ENCODE data around the gene BRD1. TPM values are rescaled to one million over a fixed set of nuclear protein-coding genes. Genes with fewer than 3 reads are reported as not detected.

Gene BRD1
- total RNA-seq, 1 experiment from 2014 or later, result 28.1 TPM

DNA sequence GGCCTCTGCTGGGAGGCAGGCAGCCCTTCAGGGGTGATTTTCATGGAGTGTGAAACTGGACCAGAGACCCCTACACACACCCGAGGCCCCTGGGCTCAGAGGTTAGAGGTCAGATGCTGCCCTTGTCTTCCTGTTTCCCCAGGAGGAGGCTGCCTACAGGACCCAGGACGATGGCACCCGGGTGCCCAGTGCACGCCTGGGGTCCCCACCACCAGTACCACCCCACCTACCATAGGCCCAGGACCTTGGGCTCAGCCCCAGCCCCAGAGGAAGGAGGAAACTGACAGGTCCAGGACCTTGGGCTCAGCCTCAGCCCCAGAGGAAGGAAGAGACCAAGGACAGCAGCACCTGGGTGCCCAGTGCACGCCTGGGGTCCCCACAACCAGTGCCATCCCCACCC is 79.2 kb downstream of the BRD1 start:
- in situ Hi-C loops (cut with HindIII; ENCODE audit: low pct_unique_long_range_greater_than_20kb, low sequenced_read_pairs), result no loop called here
- no peak for DNase-seq (ENCODE audit: low read depth)

DNA sequence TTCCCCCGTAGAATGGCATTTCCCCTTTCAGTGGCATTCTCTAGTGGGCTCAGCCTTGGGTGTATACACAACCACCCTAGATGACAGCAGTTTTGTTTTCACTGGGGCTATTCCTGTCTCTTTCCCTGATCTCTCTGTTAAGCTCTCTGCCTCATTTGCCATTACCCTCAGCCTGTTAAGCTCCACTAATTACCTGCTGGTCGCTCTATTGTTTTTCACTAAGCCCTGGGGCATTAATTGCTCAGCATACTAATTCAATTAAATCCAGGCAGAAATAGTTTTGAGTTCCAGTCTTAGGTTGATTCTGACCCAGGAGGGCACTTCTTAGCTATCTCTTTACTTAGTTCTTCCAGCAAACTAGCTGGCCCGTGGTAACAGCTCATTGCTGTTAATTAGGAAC is 80.0 kb downstream of the BRD1 start:
- in situ Hi-C loops (cut with HindIII; ENCODE audit: low pct_unique_long_range_greater_than_20kb, low sequenced_read_pairs), result no loop called here
- no peak for DNase-seq (ENCODE audit: low read depth)

DNA sequence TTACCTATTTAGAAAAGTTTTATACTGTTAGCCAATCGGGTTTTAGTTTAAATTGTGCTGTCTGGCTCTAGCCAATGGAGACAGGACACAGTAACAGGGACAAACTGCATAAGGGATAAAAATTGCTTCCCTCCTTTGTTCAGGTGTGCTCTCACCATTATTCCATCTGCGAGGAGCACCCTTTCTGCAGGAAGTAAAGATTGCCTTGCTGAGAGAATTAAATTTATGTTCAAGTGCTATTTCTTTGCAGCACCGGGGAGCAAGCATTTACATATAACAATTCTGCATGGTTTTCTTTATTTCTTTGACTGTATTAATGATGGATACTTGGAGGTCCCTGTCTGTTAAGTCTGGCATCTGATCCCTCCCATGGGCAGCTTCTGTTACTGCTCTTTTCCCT is 80.5 kb downstream of the BRD1 start:
- in situ Hi-C loops (cut with HindIII; ENCODE audit: low pct_unique_long_range_greater_than_20kb, low sequenced_read_pairs), result no loop called here

DNA sequence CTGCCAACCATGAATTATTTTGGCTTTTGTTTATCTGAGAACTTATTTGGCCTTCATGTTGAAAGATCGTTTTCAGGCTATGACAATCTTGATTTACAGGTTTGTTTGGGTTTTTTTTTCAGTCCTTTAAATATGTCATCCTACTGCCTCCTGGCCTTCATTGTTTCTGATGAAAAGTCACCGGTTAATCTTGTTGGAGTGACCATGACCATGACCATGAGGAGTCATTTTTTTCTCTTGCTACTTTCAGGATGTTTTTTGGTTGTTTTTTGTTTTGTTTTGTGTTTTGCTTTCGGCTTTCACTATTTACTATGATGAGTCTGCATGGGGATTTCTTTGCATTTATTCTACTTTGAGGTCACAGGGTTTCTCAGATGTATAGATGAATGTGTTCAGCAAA is 81.6 kb downstream of the BRD1 start:
- in situ Hi-C loops (cut with HindIII; ENCODE audit: low pct_unique_long_range_greater_than_20kb, low sequenced_read_pairs), result no loop called here
- DNase-seq (ENCODE audit: low read depth), result no peak

More for the DNA sequence above, 80.5 kb downstream of the BRD1 start:
- no peak for DNase-seq (ENCODE audit: low read depth)

DNA sequence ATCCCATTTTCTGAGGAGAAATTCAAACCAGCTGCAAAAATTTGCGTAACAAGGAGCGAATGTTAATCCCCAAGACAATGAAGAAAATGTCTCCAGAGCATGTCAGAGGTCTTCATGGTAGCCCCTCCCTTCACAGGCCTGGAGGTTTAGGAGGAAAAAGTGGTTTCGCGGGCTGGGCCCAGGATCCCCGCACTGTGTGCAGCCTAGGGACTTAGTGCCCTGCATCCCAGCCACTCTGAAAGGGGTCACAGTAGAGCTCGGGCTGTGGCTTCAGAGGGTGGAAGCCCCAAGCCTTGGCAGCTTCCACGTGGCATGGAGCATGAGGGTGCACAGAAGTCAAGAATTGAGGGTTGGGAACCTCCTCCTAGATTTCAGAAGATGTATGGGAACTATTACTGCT is 87.4 kb downstream of the BRD1 start:
- in situ Hi-C loops (cut with HindIII; ENCODE audit: low pct_unique_long_range_greater_than_20kb, low sequenced_read_pairs), result no loop called here
- no peak for DNase-seq (ENCODE audit: low read depth)

DNA sequence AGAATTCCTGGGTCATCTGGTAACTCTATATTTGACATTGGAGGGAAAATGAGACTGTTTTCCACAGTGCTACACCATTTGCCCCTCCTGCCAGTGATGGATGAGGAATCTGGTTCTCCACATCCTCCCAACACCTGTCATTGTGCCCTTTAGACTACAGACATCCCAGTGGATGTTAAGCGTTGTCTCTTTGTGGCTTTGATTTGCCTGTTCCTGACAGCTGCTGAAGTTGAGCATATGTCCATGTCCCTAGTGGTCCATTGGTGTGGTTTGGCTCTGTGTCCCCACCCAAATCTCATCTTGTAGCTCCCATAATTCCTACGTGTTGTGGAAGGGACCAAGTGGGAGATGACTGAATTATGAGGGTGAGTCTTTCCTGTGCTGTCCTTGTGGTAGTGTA is 88.5 kb downstream of the BRD1 start:
- in situ Hi-C loops (cut with HindIII; ENCODE audit: low pct_unique_long_range_greater_than_20kb, low sequenced_read_pairs), result no loop called here

DNA sequence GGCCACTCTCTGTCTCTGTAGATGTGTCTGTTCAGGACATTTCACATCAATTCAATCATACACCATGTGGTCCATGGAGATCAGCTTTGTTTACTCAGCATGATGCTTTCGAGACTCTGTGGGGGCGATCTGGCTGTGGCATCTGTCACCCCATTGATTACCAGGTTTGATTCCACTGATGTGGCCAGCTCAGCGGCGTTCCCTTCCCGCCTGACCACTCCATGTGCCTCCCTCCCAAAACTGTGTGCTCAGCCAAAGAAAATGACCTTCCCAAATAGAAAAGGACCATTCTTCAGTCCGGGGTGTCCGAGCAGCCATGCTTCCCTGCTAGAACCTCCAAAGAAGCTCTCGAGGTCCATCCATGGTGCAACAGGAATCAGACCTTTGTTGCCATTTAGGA is 89.1 kb downstream of the BRD1 start:
- in situ Hi-C loops (cut with HindIII; ENCODE audit: low pct_unique_long_range_greater_than_20kb, low sequenced_read_pairs), result no loop called here
- DNase-seq (ENCODE audit: low read depth), result no peak

More for the DNA sequence above, 88.5 kb downstream of the BRD1 start:
- DNase-seq (ENCODE audit: low read depth), result no peak

DNA sequence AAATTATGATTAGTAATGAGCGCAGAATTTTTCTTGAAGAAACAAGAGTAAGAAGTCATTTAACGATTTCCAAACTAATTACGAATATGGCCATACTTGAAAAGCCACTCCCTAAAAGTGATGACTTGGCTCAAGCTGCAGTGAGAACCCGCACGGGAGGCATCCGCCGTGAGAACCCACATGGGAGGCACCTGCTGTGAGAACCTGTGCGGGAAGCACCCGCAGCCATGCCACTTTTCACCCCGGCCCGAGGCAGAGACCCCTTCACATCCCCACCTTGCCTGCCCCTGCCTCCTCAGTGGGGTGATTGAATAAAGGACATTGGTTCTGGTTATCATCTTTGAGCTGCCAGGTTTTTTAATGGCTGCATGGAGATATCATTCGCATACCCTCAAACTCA is 89.7 kb downstream of the BRD1 start:
- DNase-seq (ENCODE audit: low read depth), result no peak
- in situ Hi-C loops (cut with HindIII; ENCODE audit: low pct_unique_long_range_greater_than_20kb, low sequenced_read_pairs), result no loop called here

DNA sequence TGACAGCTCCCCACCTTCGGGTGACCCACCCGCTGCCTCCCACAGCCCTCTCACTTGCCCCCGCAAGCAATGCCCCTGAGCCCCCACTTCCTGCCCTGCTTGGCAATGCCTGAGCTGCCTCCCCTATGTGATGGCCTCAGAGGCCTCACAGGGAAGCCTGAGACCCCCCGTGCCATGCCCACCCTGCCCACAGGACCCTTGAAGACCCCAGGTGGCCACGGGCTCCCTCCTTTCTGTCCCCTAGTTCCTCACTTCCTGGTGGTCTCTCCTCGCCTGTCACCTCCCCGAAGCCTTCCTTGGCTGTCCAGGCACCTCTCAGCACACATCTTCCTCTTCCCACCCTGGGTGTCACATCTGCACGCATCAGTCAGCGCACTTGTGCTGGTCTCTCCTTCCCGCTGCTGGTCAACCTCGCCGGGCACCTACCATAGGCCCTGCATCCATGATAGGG is 90.5 kb downstream of the BRD1 start:
- in situ Hi-C loops (cut with HindIII; ENCODE audit: low pct_unique_long_range_greater_than_20kb, low sequenced_read_pairs), result no loop called here
- DNase-seq (ENCODE audit: low read depth), result no peak

DNA sequence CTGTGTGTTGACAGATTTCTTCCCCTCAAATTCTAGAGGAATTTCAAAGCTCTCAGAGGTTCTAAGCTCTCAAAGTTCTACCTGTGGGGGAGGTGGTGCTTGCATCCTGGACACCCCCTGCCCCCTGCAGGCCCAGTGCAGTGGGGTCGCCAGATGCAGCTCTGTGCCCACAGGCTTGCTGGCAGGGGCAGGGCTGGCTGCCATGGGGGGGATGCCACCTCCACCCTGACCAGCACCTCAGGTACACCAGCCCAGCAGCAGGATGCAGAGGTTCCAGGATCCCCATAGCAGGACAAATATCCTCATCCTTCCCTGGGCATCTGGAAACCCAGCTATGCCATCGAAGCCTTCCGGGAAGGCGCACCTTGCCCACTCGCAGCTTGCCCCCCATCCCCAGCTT is 91.1 kb downstream of the BRD1 start:
- in situ Hi-C loops (cut with HindIII; ENCODE audit: low pct_unique_long_range_greater_than_20kb, low sequenced_read_pairs), result no loop called here
- no peak for DNase-seq (ENCODE audit: low read depth)

DNA sequence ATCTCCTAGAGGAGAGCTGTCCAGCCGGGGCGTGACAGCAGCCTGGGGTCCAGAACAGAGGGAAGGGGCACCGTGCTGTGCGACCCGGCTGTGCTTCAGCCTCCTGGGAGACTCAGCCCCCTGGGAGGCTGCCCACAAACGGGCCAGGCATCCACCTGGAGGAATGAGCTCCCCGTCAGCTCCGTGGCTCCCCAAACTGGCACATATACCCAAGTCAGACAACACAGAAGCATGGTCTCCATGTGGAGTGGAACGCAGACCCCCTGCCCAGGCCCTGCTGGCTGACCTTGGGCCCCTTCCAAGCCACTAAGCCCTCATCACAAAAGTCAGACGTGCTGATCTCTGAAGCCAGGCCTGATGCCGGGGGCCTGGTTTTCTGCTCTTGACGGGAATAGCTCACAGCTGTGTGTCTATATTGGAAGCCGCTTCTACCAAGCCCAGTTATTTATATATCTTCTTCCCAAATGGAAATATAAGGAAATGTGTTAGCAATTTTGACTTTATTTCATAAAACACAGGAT is 91.7 kb downstream of the BRD1 start:
- in situ Hi-C loops (cut with HindIII; ENCODE audit: low pct_unique_long_range_greater_than_20kb, low sequenced_read_pairs), result no loop called here
- DNase-seq (ENCODE audit: low read depth), result no peak

DNA sequence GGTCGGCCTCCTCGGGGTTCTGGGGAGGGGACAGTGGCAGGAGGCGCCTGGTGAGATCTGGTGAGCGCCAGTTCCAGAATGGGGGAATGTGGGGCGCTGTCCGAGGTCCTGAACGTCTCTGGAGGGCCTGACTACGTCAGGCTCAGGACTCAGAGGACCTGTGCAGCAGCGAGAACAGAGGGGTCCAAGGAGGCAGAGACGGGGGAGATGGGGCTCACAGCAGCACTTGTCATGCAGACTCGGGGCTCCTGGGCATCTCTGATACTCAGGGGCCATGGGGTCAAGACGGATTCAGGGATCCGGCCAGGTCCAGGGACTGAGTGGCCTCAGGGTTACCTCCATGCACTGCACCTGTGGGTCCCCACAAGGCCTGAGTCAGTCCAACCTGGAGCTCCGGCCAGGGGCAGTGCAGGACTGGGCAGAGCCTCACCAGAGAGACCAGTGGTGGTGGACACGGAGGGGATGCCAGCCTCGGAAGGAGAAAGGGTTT is 92.2 kb downstream of the BRD1 start:
- DNase-seq (ENCODE audit: low read depth), result peak; percentile 22
- in situ Hi-C loops (cut with HindIII; ENCODE audit: low pct_unique_long_range_greater_than_20kb, low sequenced_read_pairs), result no loop called here

DNA sequence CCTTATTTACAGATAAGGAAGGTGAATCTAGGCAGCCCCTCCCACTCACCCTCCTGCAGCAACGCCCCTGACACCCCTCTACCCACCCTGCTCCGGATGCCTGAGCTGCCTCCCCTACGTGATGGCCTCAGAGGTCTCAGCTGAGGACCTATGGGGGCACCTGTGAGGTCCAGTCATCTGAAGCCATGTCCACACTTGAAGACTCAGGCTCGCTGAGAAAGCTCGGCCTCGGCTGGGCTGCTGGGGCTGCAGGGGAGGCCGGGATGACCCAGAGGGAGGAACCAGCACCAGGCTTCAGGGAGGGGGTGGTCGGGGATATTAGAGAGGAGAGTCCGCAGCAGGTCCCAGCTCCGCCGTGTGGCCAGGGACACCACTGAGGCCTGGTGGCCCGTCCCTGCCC is 92.8 kb downstream of the BRD1 start:
- in situ Hi-C loops (cut with HindIII; ENCODE audit: low pct_unique_long_range_greater_than_20kb, low sequenced_read_pairs), result no loop called here
- no peak for DNase-seq (ENCODE audit: low read depth)

DNA sequence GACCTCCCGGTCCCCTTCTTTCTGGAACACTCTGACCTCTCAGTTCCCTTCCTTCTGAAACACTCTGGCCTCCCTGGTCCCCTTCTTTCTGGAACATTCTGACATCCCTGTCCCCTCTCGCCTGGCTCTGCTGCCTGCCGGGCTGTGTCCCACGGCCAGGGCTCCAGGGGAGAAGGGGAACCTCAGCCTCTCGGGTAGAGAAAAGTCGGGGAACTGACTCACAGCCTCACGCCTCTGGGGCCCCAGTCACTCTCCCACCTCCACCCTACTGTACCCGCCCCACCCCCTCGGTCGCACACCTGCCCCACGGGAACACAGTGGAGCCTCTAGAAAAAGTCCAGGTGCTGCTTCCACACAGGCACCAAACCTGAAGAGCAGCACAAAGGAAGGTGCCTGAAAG is 93.3 kb downstream of the BRD1 start:
- DNase-seq (ENCODE audit: low read depth), result no peak
- in situ Hi-C loops (cut with HindIII; ENCODE audit: low pct_unique_long_range_greater_than_20kb, low sequenced_read_pairs), result no loop called here

DNA sequence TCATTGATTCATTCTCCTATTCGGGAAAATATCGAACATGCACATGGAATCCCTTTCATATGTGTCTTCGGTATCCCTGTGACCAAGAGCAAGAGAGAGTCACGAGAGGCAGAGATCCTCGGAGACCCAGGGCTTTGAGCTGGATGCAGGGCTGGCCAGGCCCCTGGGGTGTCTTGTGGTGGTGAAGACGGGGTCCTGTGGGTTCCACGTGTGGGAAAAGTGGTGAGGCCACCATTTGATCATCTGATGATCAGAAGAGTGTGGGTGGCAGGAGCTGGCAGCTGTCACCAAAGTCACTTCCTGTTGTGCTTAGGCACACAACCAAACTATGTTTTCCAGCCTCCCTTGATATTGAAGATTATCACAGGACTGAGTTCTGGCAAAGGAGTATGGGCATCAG is 94.0 kb downstream of the BRD1 start:
- DNase-seq (ENCODE audit: low read depth), result no peak
- in situ Hi-C loops (cut with HindIII; ENCODE audit: low pct_unique_long_range_greater_than_20kb, low sequenced_read_pairs), result no loop called here

DNA sequence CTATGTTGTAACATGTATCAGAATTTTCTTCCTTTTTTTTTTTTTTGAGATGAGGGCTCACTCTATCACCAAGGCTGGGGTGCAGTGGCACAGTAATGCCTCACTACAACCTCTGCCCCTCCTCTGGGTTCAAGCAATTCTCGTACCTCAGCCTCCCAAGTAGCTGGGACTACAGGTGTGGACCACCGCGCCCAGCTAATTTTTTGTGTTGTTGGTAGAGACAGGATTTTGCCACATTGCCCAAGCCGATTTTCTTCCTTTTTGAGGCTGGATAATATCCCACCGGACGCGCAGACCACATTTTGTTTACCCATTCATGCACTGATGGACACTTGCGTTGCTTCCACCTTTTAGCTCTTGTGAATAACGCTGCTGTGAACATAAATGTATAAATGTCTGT is 97.0 kb downstream of the BRD1 start:
- DNase-seq (ENCODE audit: low read depth), result no peak
- in situ Hi-C loops (cut with HindIII; ENCODE audit: low pct_unique_long_range_greater_than_20kb, low sequenced_read_pairs), result no loop called here

DNA sequence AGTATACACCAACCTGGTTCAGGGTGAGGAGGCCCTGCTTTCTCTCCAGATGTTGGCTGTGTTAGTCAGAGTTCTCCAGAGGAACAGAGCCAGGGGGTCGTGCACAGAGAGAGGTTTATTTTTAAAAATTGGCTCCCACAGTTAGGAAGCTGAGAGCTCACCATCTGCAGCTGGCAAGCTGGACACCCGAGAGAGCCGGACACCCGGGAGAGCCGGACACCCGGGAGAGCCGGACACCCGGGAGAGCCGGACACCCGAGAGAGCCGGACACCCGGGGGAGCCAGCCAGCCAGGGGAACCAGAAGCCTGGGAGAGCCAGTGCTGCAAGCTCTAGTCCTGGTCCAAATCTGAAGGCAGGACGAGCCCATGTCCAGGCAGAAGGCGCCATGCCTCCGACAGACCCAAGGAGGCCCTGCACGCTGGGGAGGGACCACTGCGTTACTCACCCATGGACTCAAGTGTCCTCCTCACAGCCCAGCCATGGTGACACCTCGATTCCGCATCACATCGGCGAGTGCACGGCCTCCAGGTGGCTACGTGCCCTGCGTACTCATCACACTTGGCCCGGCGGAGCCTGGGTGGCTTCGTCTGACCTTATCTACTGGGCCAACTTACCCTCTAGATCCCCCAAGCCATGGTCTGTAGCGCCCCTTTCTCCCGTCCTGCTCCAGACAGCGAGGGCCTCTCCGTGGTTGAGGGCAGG is 99.0 kb downstream of the BRD1 start:
- in situ Hi-C loops (cut with HindIII; ENCODE audit: low pct_unique_long_range_greater_than_20kb, low sequenced_read_pairs), result no loop called here
- no peak for DNase-seq (ENCODE audit: low read depth)

DNA sequence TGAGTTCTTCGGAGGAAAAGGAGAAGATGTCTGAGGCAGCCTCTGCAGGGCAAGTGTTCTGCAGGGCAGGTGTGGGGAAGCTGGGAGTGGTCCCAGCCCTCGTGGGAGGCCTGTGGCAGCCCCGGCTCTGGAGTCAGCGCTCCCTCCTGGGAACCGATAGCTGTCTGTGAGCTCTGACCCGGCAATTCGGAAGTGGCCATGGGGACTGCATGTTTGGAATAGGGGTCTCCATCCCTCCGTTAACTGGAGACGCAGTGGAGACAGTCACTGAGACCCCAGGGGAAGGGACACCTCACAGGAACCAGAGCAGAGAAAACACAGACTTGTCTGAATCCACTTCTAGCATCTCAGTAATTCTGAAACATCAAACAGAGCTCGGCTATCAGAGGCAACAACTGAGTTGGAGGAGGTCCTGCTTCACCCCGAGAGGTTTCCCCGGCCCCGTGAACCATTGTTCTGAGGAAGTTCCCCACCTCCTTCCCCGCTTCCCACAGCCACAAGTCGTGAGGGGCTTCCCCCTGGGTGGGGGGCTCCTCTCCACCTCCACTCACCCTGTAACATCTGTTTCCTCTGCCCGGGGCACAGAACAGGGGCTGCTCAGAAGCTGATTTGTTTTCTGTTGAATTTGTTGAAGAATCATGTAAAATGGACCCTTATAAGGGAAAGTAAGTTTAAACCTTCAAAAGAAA is 99.6 kb downstream of the BRD1 start:
- DNase-seq (ENCODE audit: low read depth), result no peak
- in situ Hi-C loops (cut with HindIII; ENCODE audit: low pct_unique_long_range_greater_than_20kb, low sequenced_read_pairs), result no loop called here

DNA sequence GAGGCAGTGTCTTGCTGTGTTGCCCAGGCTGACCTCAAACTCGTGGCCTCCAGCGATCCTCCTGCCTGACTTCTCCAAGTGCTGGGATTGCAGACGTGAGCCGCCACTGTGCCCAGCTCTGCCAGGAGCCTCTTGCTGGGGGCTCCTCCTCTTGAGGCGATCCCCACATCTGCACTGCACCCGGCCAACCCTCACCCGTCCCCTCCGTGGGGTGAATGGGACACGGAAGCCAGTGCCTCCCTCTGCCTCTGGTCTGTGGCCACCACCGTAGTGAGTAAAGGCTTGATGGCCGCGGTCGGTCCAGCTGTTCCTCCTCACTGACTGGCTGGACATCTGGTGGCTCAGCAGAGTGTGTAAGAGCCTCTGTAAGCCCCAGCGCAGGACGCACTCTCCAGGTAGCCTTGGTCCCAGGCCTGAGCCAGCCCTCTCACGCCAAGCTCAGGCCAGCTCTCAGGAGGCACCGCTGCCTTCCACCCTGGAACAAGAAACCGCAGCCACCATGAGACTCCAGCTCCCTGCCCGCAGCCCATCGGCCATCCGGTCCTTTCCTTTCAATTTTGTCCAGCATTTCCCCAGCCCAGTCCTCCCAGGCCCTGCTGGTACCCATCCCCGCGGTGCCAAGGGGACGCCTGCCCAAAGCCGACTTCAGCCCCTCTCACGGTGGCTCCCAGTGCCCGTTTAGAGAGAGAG is 100.3 kb downstream of the BRD1 start:
- no peak for DNase-seq (ENCODE audit: low read depth)
- in situ Hi-C loops (cut with HindIII; ENCODE audit: low pct_unique_long_range_greater_than_20kb, low sequenced_read_pairs), result no loop called here
